CD14-positive monocyte (primary cell): Measurements from ENCODE around the gene EMC6. TPM values are rescaled to one million over a fixed set of nuclear protein-coding genes. Genes with fewer than 3 reads are reported as not detected.

Experiments
- DNase-seq, 3 donors: peaks; one replicate each; pipeline ENCODE4 v3.0.0-alpha.2; 2011 to 2022
- H2AFZ ChIP-seq: 2 replicates; pipeline ENCODE4 v1.6.0; 2012; ENCODE audit warnings: mild to moderate bottlenecking, low read depth, low read length, inconsistent platforms; ENCODE audit not compliant: insufficient read depth, poor library complexity, severe bottlenecking
- H3K27ac ChIP-seq, 2 donors: 1 replicate in 1 of 2; 2 replicates in 1 of 2; pipeline ENCODE4 v1.5.1; 2012 to 2013; ENCODE audit warnings: low read length in 2 of 2, control low read depth in 1 of 2, inconsistent platforms in 1 of 2, low read depth in 1 of 2, mild to moderate bottlenecking in 1 of 2
- H3K27me3 ChIP-seq, 2 donors: one replicate each; pipeline versions ENCODE4 v1.6.0 to v1.6.1; 2011 to 2013; ENCODE audit warnings: low read length in 2 of 2; ENCODE audit not compliant: control insufficient read depth in 2 of 2, insufficient read depth in 2 of 2
- H3K36me3 ChIP-seq, 2 donors: replicated peaks in 1 of 2; 1 replicate in 1 of 2; 2 replicates in 1 of 2; pipeline versions ENCODE4 v1.5.1 to v1.6.1; 2012 to 2013; ENCODE audit warnings: low read length in 2 of 2, control low read depth in 1 of 2, inconsistent platforms in 1 of 2, mild to moderate bottlenecking in 1 of 2; ENCODE audit not compliant: insufficient read depth in 2 of 2, control insufficient read depth in 1 of 2
- H3K4me1 ChIP-seq, 2 donors: 1 replicate in 1 of 2; 2 replicates in 1 of 2; pipeline versions ENCODE4 v1.5.1 to v1.6.1; 2012 to 2013; ENCODE audit warnings: low read length in 2 of 2, control low read depth in 1 of 2, inconsistent platforms in 1 of 2, mild to moderate bottlenecking in 1 of 2, moderate library complexity in 1 of 2; ENCODE audit not compliant: insufficient read depth in 2 of 2, control insufficient read depth in 1 of 2
- H3K4me2 ChIP-seq: replicated peaks from 2 replicates; pipeline ENCODE3; 2012; ENCODE audit warnings: low read length, moderate library complexity, mild to moderate bottlenecking; ENCODE audit not compliant: poor library complexity, severe bottlenecking; ENCODE audit errors: extremely low read depth
- H3K4me3 ChIP-seq, 3 experiments: fragments of 200-600 bp in 1 of 3; sonication (generic) in 1 of 3; replicated peaks in 1 of 3; 1 replicate in 2 of 3; 2 replicates in 1 of 3; pipeline ENCODE4 v1.5.1; 2011 to 2013; ENCODE audit warnings: low read length in 3 of 3, mild to moderate bottlenecking in 3 of 3, control low read depth in 2 of 3, low read depth in 2 of 3, inconsistent platforms in 1 of 3, moderate library complexity in 1 of 3
- H3K79me2 ChIP-seq: 2 replicates; pipeline ENCODE4 v1.6.0; 2012; ENCODE audit warnings: mild to moderate bottlenecking, control low read depth, inconsistent platforms, low read length, moderate library complexity; ENCODE audit not compliant: insufficient read depth
- H3K9ac ChIP-seq: 2 replicates; pipeline ENCODE4 v1.6.0; 2017; ENCODE audit warnings: low read length, mild to moderate bottlenecking; ENCODE audit not compliant: insufficient read depth, poor library complexity, severe bottlenecking
- H3K9me3 ChIP-seq, 2 donors: replicated peaks in 1 of 2; 1 replicate in 1 of 2; 2 replicates in 1 of 2; pipeline versions ENCODE4 v1.5.1 to v1.6.1; 2012 to 2013; ENCODE audit warnings: low read length in 2 of 2, control low read depth in 1 of 2; ENCODE audit not compliant: control insufficient read depth in 1 of 2, insufficient read depth in 1 of 2
- H4K20me1 ChIP-seq: 2 replicates; pipeline ENCODE4 v1.6.0; 2012; ENCODE audit warnings: mild to moderate bottlenecking, low read length, control low read depth, moderate library complexity; ENCODE audit not compliant: insufficient read depth
- H3K27ac Mint-ChIP-seq, 7 donors: one replicate each; pipeline ENCODE4 v1.8.0; 2020; ENCODE audit warnings: mild to moderate bottlenecking in 7 of 7, mixed read lengths in 7 of 7, moderate library complexity in 6 of 7, inconsistent platforms in 2 of 7
- H3K27me3 Mint-ChIP-seq, 3 donors: one replicate each; pipeline ENCODE4 v1.8.0; 2021 to 2022; ENCODE audit warnings: low read depth in 3 of 3, mild to moderate bottlenecking in 3 of 3, mixed read lengths in 3 of 3, moderate library complexity in 3 of 3, inconsistent platforms in 1 of 3
- H3K36me3 Mint-ChIP-seq, 2 donors: one replicate each; pipeline ENCODE4 v1.8.0; 2020; ENCODE audit warnings: mixed read lengths in 2 of 2, inconsistent platforms in 1 of 2, mild to moderate bottlenecking in 1 of 2
- H3K4me1 Mint-ChIP-seq: one replicate; pipeline ENCODE4 v1.8.0; 2020; ENCODE audit warnings: mild to moderate bottlenecking, mixed read lengths
- H3K4me3 Mint-ChIP-seq, 2 donors: one replicate each; pipeline ENCODE4 v1.8.0; 2020; ENCODE audit warnings: mild to moderate bottlenecking in 2 of 2, mixed read lengths in 2 of 2, moderate library complexity in 1 of 2
- H3K9me3 Mint-ChIP-seq, 7 donors: one replicate each; pipeline ENCODE4 v1.8.0; 2020 to 2022; ENCODE audit warnings: mixed read lengths in 7 of 7, mild to moderate bottlenecking in 6 of 7, moderate library complexity in 6 of 7, inconsistent platforms in 2 of 7
- CTCF ChIP-seq: fragments of 200-600 bp; IDR thresholded peaks from one replicate; pipeline ENCODE4 v1.8.0; 2022; ENCODE audit warnings: antibody characterized with exemption, mild to moderate bottlenecking
- WGBS: methylation state at CpG from one replicate; pipeline ENCODE4 v1.1.5; 2013; ENCODE audit warnings: missing lambda C conversion rate; ENCODE audit not compliant: insufficient coverage; 5-methylcytosine and 5-hydroxymethylcytosine counted together
- intact Hi-C, 2 donors: fragments of 100-400 bp; cut with micrococcal nuclease; formaldehyde crosslinking; loops; one replicate each; pipeline versions ENCODE4 v1.15.0 to v1.15.1; 2023
- polyA plus RNA-seq, 3 donors: library from polyadenylated mRNA; depleted of rRNA in 1 of 3; unstranded in 2 of 3; stranded (reverse) in 1 of 3; fragments of 300-500 nt in 2 of 3; fragments of >200 nt in 1 of 3; fragmentation: Illumina TruSeq in 2 of 3; gene quantifications; 1 replicate in 2 of 3; 2 replicates in 1 of 3; pipeline ENCODE4 v1.2.3, GENCODE V29; 2012 to 2021

EMC6 gene
- polyA plus RNA-seq, 3 donors, result 24.4 to 118 (median 105) TPM

- 98% methylated on average over 5 of the region's 7 CpGs for WGBS
- Mint-ChIP-seq H3K4me3 (no peak overlapping the region), H3K9me3 (peaks cover 0 to 2% (median 0%) of the 10 kb centered on the region in 7 donors), H3K27ac (no peak overlapping the region), H3K4me1 (peaks cover 18% of the 10 kb centered on the region), H3K27me3 (peaks cover 0 to 4% (median 0%) of the 10 kb centered on the region in 3 donors), H3K36me3 (peaks cover 25 to 35% of the 10 kb centered on the region in 2 donors)
- H3K4me3 ChIP-seq, result no peak overlapping the region
- no peak overlapping the region for H2AFZ ChIP-seq
- H3K79me2 ChIP-seq, result peaks cover 25% of the 10 kb centered on the region
- H4K20me1 ChIP-seq, result no peaks in the 10 kb centered on the region
- H3K9me3 ChIP-seq, result no peaks in the 10 kb centered on the region
- no peak overlapping the region for H3K27ac ChIP-seq
- H3K27me3 ChIP-seq, result no peaks in the 10 kb centered on the region
- peaks cover 14 to 22% of the 10 kb centered on the region in 2 donors for H3K4me1 ChIP-seq
- intact Hi-C loops, result loop anchor here in 1 of 2 donors (10.0 kb wide), 1 partner anchor 587 kb away; no protein-coding TSS in a partner anchor
- no peak for TF ChIP-seq CTCF
- no peak overlapping the region for H3K9ac ChIP-seq
- peaks cover 16 to 33% of the 10 kb centered on the region in 2 donors for H3K36me3 ChIP-seq
- DNase-seq, result no peak
- H3K4me2 ChIP-seq, result no peak overlapping the region
Observed at GRCh38 chr17:3632287-3632686, 36.3 kb upstream of the EMC6 start.

- peaks cover 6 to 12% of the 10 kb centered on the region in 2 donors for H3K36me3 Mint-ChIP-seq
- H4K20me1 ChIP-seq, result no peaks in the 10 kb centered on the region
- H3K9me3 Mint-ChIP-seq, result peaks cover 0 to 2% (median 0%) of the 10 kb centered on the region in 7 donors
- peaks cover 0 to 4% (median 0%) of the 10 kb centered on the region in 3 donors for H3K27me3 Mint-ChIP-seq
- DNase-seq, result no peak
- peak overlapping the region; percentile 90 for H3K4me2 ChIP-seq
- peak overlapping the region; percentile 97 for H2AFZ ChIP-seq
- H3K9me3 ChIP-seq, result no peaks in the 10 kb centered on the region
- peak overlapping the region; percentile 93 for H3K9ac ChIP-seq
- H3K79me2 ChIP-seq, result peaks cover 32% of the 10 kb centered on the region
- no peak for TF ChIP-seq CTCF
- intact Hi-C loops, result loop anchor here in 1 of 2 donors (2.0 to 10.0 kb wide), 2 partner anchors 33 to 591 kb away; partner anchors contain the start of genes EMC6 and TAX1BP3
- no peaks in the 10 kb centered on the region for H3K27me3 ChIP-seq
- peaks cover 0 to 5% of the 10 kb centered on the region in 2 donors for H3K36me3 ChIP-seq
- peak overlapping the region in 5 of 7 donors; percentile 26 to 79 (median 70) for H3K27ac Mint-ChIP-seq
- WGBS, result 23% methylated on average over 37 of the region's 38 CpGs
- H3K4me1 ChIP-seq, result peaks cover 37 to 45% of the 10 kb centered on the region in 2 donors
- H3K4me3 ChIP-seq, result peak overlapping the region; percentile 61 to 93 (median 71)
- H3K27ac ChIP-seq, result peak overlapping the region in 1 of 2 donors; percentile 94
- peak overlapping the region; percentile 86 to 91 for H3K4me3 Mint-ChIP-seq
- H3K4me1 Mint-ChIP-seq, result peaks cover 45% of the 10 kb centered on the region
Observed at GRCh38 chr17:3635474-3636153, 33.0 kb upstream of the EMC6 start.
